A549 (cell line): ENCODE data around the gene MAGEF1. TPM values are rescaled to one million over a fixed set of nuclear protein-coding genes. Genes with fewer than 3 reads are reported as not detected.

Experiments
- ATAC-seq, 2 experiments: fragments of 200-7000 bp in 1 of 2; fragments of >200 bp in 1 of 2; cut with Nextera tagmentation in 1 of 2; cut with Tn5 transposase in 1 of 2; 3 replicates each; pipeline versions ENCODE4 v1.8.0 to v1.9.1; 2018 to 2020; ENCODE audit warnings: mild to moderate bottlenecking in 1 of 2, moderate library complexity in 1 of 2
- CTCF ChIA-PET: fragments of 300-600 bp; sonication (Branson Sonifier 250); formaldehyde crosslinking; extraction: SDS; loops from one replicate; lab custom pipeline; 2021; ENCODE audit warnings: antibody characterized with exemption, inconsistent platforms; lab: Yijun Ruan, JAX
- POLR2A ChIA-PET: fragments of 350-600 bp; formaldehyde crosslinking; extraction: SDS; loops from one replicate; lab custom pipeline; 2021; ENCODE audit warnings: antibody characterized with exemption, inconsistent platforms; lab: Yijun Ruan, JAX
- DNase-seq, 2 experiments: peaks; one replicate each; pipeline versions ENCODE4 v3.0.0 to v3.0.0-alpha.2; 2011 to 2016; ENCODE audit warnings: low read depth in 1 of 2, low spot score in 1 of 2
- FAIRE-seq: peaks from 2 replicates; lab custom pipeline; 2011; peaks lifted over from hg19 to GRCh38; lab: Jason Lieb, UNC
- H3K27ac ChIP-seq, 2 experiments: fragments of >200 bp; sonication (Bioruptor Twin); formaldehyde crosslinking; 3 replicates each; pipeline ENCODE4 v1.5.1; 2016 to 2017
- H3K4me1 ChIP-seq: fragments of >200 bp; sonication (Bioruptor Twin); formaldehyde crosslinking; 3 replicates; pipeline ENCODE4 v1.6.1; 2016
- H3K4me2 ChIP-seq: fragments of >200 bp; sonication (Bioruptor Twin); formaldehyde crosslinking; 3 replicates; pipeline ENCODE4 v1.6.1; 2016
- H3K4me3 ChIP-seq: fragments of >200 bp; sonication (Bioruptor Twin); formaldehyde crosslinking; 3 replicates; pipeline ENCODE4 v1.5.1; 2016
- H3K9me3 ChIP-seq: fragments of >200 bp; sonication (Bioruptor Twin); formaldehyde crosslinking; 3 replicates; pipeline ENCODE4 v1.6.1; 2016
- BHLHE40 ChIP-seq: IDR thresholded peaks from 2 replicates; pipeline ENCODE4 v1.6.1; 2012; ENCODE audit warnings: low read depth, low read length, inconsistent platforms
- CBX2 ChIP-seq: fragments of 200-600 bp; sonication (generic); IDR thresholded peaks from 2 replicates; pipeline ENCODE4 v1.6.1; 2016; ENCODE audit warnings: low read depth, mild to moderate bottlenecking, borderline replicate concordance
- CEBPB ChIP-seq, 2 experiments: fragments of >200 bp in 1 of 2; sonication (Bioruptor Twin) in 1 of 2; formaldehyde crosslinking in 1 of 2; IDR thresholded peaks; 2 replicates each; pipeline ENCODE4 v1.6.1; 2012 to 2016
- CHD4 ChIP-seq: fragments of 200-600 bp; sonication (generic); IDR thresholded peaks from 2 replicates; pipeline ENCODE4 v1.6.1; 2016; ENCODE audit warnings: antibody characterized with exemption, mild to moderate bottlenecking, borderline replicate concordance
- EHF ChIP-seq: fragments of 250-450 bp; sonication (Bioruptor Pico); IDR thresholded peaks from 2 replicates; pipeline ENCODE4 v1.5.0; 2020; ENCODE audit warnings: mild to moderate bottlenecking
- ESRRA ChIP-seq: fragments of 150-350 bp; IDR thresholded peaks from 2 replicates; pipeline ENCODE4 v1.6.1; 2014; ENCODE audit warnings: mild to moderate bottlenecking, low read length, borderline replicate concordance
- FOSB ChIP-seq: fragments of 250-450 bp; sonication (Bioruptor Pico); IDR thresholded peaks from 2 replicates; pipeline ENCODE4 v1.5.0; 2020; ENCODE audit warnings: mild to moderate bottlenecking, moderate library complexity
- FOSL2 ChIP-seq, 2 experiments: fragments of 450-650 bp in 1 of 2; fragments of >200 bp in 1 of 2; sonication (Bioruptor Twin) in 1 of 2; formaldehyde crosslinking; IDR thresholded peaks; 2 replicates each; pipeline versions ENCODE4 v1.5.0 to v1.6.1; 2016 to 2020; ENCODE audit warnings: mild to moderate bottlenecking in 1 of 2, moderate library complexity in 1 of 2
- HMGXB4 ChIP-seq: fragments of 250-450 bp; sonication (Bioruptor Pico); IDR thresholded peaks from 2 replicates; pipeline ENCODE4 v1.5.0; 2021; ENCODE audit warnings: mild to moderate bottlenecking, moderate library complexity, borderline replicate concordance
- HOXB13 ChIP-seq: fragments of 250-450 bp; sonication (Bioruptor Pico); IDR thresholded peaks from 2 replicates; pipeline ENCODE4 v1.5.0; 2020; ENCODE audit warnings: low read depth, mild to moderate bottlenecking, moderate library complexity
- HOXB5 ChIP-seq: fragments of 250-450 bp; sonication (Bioruptor Pico); IDR thresholded peaks from 2 replicates; pipeline ENCODE4 v1.5.0; 2020; ENCODE audit warnings: mild to moderate bottlenecking, moderate library complexity
- JUN ChIP-seq, 2 experiments: fragments of >200 bp; sonication (Bioruptor Twin); formaldehyde crosslinking; IDR thresholded peaks; 2 replicates in 1 of 2; 3 replicates in 1 of 2; pipeline ENCODE4 v1.6.1; 2016 to 2017
- KDM5A ChIP-seq: fragments of 200-600 bp; sonication (generic); IDR thresholded peaks from 2 replicates; pipeline ENCODE4 v1.6.1; 2016; ENCODE audit warnings: antibody characterized with exemption, mild to moderate bottlenecking
- MYC ChIP-seq: IDR thresholded peaks from 2 replicates; pipeline ENCODE4 v1.6.1; 2012; ENCODE audit warnings: mild to moderate bottlenecking, inconsistent platforms, low read length, improper control_type of control experiment, borderline replicate concordance
- PHF8 ChIP-seq: fragments of 200-600 bp; sonication (generic); IDR thresholded peaks from 2 replicates; pipeline ENCODE4 v1.6.1; 2016; ENCODE audit warnings: low read depth, mild to moderate bottlenecking, antibody characterized with exemption, moderate library complexity, borderline replicate concordance
- POLR2A ChIP-seq: IDR thresholded peaks from 2 replicates; pipeline ENCODE4 v1.6.1; 2012; ENCODE audit warnings: mild to moderate bottlenecking, low read length
- POLR2AphosphoS2 ChIP-seq: conservative IDR thresholded peaks from 2 replicates; pipeline ENCODE4 v1.6.1; 2012; ENCODE audit warnings: low read length, improper control_type of control experiment, inconsistent platforms
- RARB ChIP-seq: fragments of 250-450 bp; sonication (Bioruptor Pico); IDR thresholded peaks from 2 replicates; pipeline ENCODE4 v1.8.0; 2021; ENCODE audit warnings: mild to moderate bottlenecking, moderate library complexity
- RCOR1 ChIP-seq: fragments of 150-350 bp; IDR thresholded peaks from 2 replicates; pipeline ENCODE4 v1.6.1; 2014; ENCODE audit warnings: antibody characterized with exemption, low read length, low read depth
- SMC3 ChIP-seq: fragments of >200 bp; sonication (Bioruptor Twin); formaldehyde crosslinking; IDR thresholded peaks from 3 replicates; pipeline ENCODE4 v1.6.1; 2018; ENCODE audit warnings: inconsistent platforms
- TFCP2L1 ChIP-seq: fragments of 250-450 bp; sonication (Bioruptor Pico); IDR thresholded peaks from 2 replicates; pipeline ENCODE4 v1.5.0; 2021; ENCODE audit warnings: mild to moderate bottlenecking
- TP53 ChIP-seq: fragments of 250-450 bp; sonication (Bioruptor Pico); IDR thresholded peaks from 2 replicates; pipeline ENCODE4 v1.5.0; 2021; ENCODE audit warnings: mild to moderate bottlenecking, moderate library complexity
- USF2 ChIP-seq: fragments of 450-650 bp; IDR thresholded peaks from 2 replicates; pipeline ENCODE4 v1.6.1; 2014; ENCODE audit warnings: antibody characterized with exemption
- ZC3H11A ChIP-seq: fragments of 450-650 bp; IDR thresholded peaks from 2 replicates; pipeline ENCODE4 v1.6.1; 2014; ENCODE audit warnings: antibody characterized with exemption, mild to moderate bottlenecking
- ZSCAN20 ChIP-seq: fragments of 250-450 bp; sonication (Bioruptor Pico); IDR thresholded peaks from 2 replicates; pipeline ENCODE4 v1.8.0; 2022; ENCODE audit warnings: mild to moderate bottlenecking, moderate library complexity
- WGBS: methylation state at CpG from one replicate; pipeline ENCODE4 v1.1.6; 2017; ENCODE audit errors: missing lambda C conversion rate; 5-methylcytosine and 5-hydroxymethylcytosine counted together
- polyA plus RNA-seq, 4 experiments: library from polyadenylated mRNA; depleted of rRNA in 3 of 4; stranded (reverse); fragments of >200 nt; fragmentation: RNase III in 1 of 4; extraction: RNeasy Plus Mini Kit Qiagen cat#74134 plus additional on column Dnase treatment in 1 of 4; gene quantifications; 2 replicates in 3 of 4; 3 replicates in 1 of 4; pipeline ENCODE4 v1.2.3, GENCODE V29; 2011 to 2017

MAGEF1 gene
- polyA plus RNA-seq, 2 of the 4 experiments (the other 2 are of a cell fraction) = 19.6 to 30.8 TPM

GRCh38 chr3:184687363-184688015 is 24.4 kb downstream of the MAGEF1 start (continued):
- TF ChIP-seq MYC (no peak), POLR2A (no peak)

GRCh38 chr3:184685646-184686045 is 26.2 kb downstream of the MAGEF1 start:
- TF ChIP-seq SMC3 = no peak
- no peak for TF ChIP-seq ZSCAN20
- no peak for TF ChIP-seq FOSL2 (IDR thresholded peaks at IDR 0.05)
- TF ChIP-seq FOSL2 (CRISPR knock-in tag; IDR thresholded peaks at IDR 0.05) = no peak
- TF ChIP-seq BHLHE40 = no peak
- no peak for TF ChIP-seq EHF (CRISPR knock-in tag)
- no peak for TF ChIP-seq USF2
- no peak for TF ChIP-seq RARB (CRISPR knock-in tag)
- no peak for TF ChIP-seq CBX2
- no peak for TF ChIP-seq ZC3H11A
- no peak for TF ChIP-seq PHF8
- TF ChIP-seq, all 56 proteins: peak for 0
- CTCF ChIA-PET = no interaction called here
- ATAC-seq = no peak

GRCh38 chr3:184685055-184685454 is 26.8 kb downstream of the MAGEF1 start:
- ChIA-PET POLR2A (no interaction called here), CTCF (no interaction called here)
- Histone ChIP-seq H3K4me1 (no peaks in the 10 kb centered on the region), H3K27ac (no peak overlapping the region), H3K4me3 (no peak overlapping the region), H3K9me3 (no peaks in the 10 kb centered on the region; the same call in 2 of the 3 replicates), H3K4me2 (no peak overlapping the region)
- 25% methylated on average over 3 of the region's 4 CpGs for WGBS
- TF ChIP-seq HOXB13 (CRISPR knock-in tag) (no peak), ESRRA (no peak), KDM5A (no peak), POLR2A (no peak)
- no peak for ATAC-seq
- no peak for FAIRE-seq
- DNase-seq = no peak

More at GRCh38 chr3:184685646-184686045, 26.2 kb downstream of the MAGEF1 start:
- FAIRE-seq (no peak), DNase-seq (no peak)
- Histone ChIP-seq H3K27ac (no peak overlapping the region), H3K4me2 (no peak overlapping the region), H3K4me1 (no peaks in the 10 kb centered on the region), H3K9me3 (no peaks in the 10 kb centered on the region; the same call in 2 of the 3 replicates), H3K4me3 (no peak overlapping the region)
- POLR2A ChIA-PET = no interaction called here
- 30% methylated on average over 4 of the region's 4 CpGs for WGBS

GRCh38 chr3:184683900-184684560 is 27.8 kb downstream of the MAGEF1 start:
- CTCF ChIA-PET = no interaction called here
- 50% methylated on average over 8 of the region's 12 CpGs for WGBS
- no peak for FAIRE-seq
- POLR2A ChIA-PET = no interaction called here
- H3K9me3 ChIP-seq = no peaks in the 10 kb centered on the region; the same call in 2 of the 3 replicates
- H3K4me1 ChIP-seq = no peaks in the 10 kb centered on the region
- no peak for DNase-seq
- ATAC-seq = no peak
- no peak overlapping the region for H3K27ac ChIP-seq
- no peak overlapping the region for H3K4me2 ChIP-seq
- no peak overlapping the region for H3K4me3 ChIP-seq
- TF ChIP-seq USF2 = no peak
- no peak for TF ChIP-seq TFCP2L1 (CRISPR knock-in tag)
- TF ChIP-seq POLR2AphosphoS2 = no peak
- no peak for TF ChIP-seq TP53 (CRISPR knock-in tag)
- TF ChIP-seq FOSB (CRISPR knock-in tag) = no peak
- TF ChIP-seq FOSL2 (IDR thresholded peaks at IDR 0.05) = no peak
- TF ChIP-seq FOSL2 (CRISPR knock-in tag; IDR thresholded peaks at IDR 0.05) = no peak
- TF ChIP-seq HMGXB4 (CRISPR knock-in tag) = no peak
- TF ChIP-seq CEBPB (IDR thresholded peaks at IDR 0.05) = no peak
- TF ChIP-seq BHLHE40 = no peak
- no peak for TF ChIP-seq HOXB5 (CRISPR knock-in tag)
- no peak for TF ChIP-seq RCOR1
- no peak for TF ChIP-seq CBX2
- TF ChIP-seq CHD4 = no peak
- TF ChIP-seq JUN (IDR thresholded peaks at IDR 0.05) = no peak
